ENCODE data around the gene MXRA8.

DNA sequence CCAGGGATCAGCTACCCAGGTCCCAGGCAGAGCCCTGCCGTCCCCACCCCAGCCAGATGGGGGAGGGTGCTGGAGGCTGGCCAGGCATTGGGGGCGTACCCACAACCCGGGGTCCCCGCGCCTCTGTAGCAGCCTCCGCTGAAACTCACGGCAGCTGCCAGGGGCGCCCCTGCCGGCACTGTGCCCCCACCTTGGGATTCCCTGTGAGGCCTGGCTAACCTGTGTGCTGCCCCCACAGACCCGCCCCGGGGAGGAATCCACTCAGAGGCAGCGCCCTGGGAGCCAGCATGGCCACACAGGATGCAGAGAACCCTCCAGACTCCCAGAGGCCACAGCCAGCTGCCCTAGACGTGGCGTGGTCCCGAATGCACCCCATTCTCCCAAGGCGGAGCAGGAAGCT lies 13.0 kb downstream of the MXRA8 start:
- no peak for TF ChIP-seq FOXM1 (IDR thresholded peaks at IDR 0.05; ENCODE audit: borderline replicate concordance)
- no peak for TF ChIP-seq ELF4 (IDR thresholded peaks at IDR 0.05)
- TF ChIP-seq ZNF384 (IDR thresholded peaks at IDR 0.05) = no peak
- TF ChIP-seq FOXA1 (IDR thresholded peaks at IDR 0.05) = no peak
- no peak for TF ChIP-seq ARNT (IDR thresholded peaks at IDR 0.05)
- TF ChIP-seq HDGF (IDR thresholded peaks at IDR 0.05; ENCODE audit: borderline replicate concordance) = no peak
- no peak for TF ChIP-seq SUZ12 (IDR thresholded peaks at IDR 0.05)
- TF ChIP-seq NFRKB (IDR thresholded peaks at IDR 0.05) = no peak
- no peak for TF ChIP-seq SP1 (IDR thresholded peaks at IDR 0.05)
- no peak for TF ChIP-seq TARDBP (IDR thresholded peaks at IDR 0.05)

All from HEK293T (cell line).